ENCODE data around the gene TNNT2. TPM values are rescaled to one million over a fixed set of nuclear protein-coding genes. Genes with fewer than 3 reads are reported as not detected.

The TNNT2 gene
- total RNA-seq, 1 experiment from 2014 or later: 0.90 TPM

DNA sequence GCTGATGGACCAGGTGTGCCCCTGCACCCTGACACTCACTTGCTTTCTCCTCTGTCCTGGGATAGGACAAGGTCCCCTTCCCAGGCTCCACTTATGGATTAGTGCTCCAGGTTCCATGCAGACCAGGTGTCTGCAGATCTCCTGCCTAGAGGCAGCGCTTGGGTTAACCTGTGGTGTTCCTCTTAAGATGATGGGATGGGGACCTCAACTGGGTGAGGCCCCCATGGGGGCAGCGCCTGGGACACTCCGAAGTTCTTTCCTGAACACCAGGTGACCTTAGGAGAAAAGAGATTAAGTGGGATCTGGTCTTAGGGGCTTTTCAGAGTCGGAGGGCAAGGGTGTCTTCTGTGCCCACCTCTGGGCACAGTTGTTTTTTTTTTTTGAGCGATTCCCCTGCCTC, 21.2 kb downstream of the TNNT2 start:
- CTCF ChIA-PET: no interaction called here
- Histone ChIP-seq H3K36me3 (ENCODE audit: insufficient read depth, low read length, poor library complexity, severe bottlenecking) (no peaks in the 10 kb centered on the region), H3K4me3 (ENCODE audit: low read depth, low read length, poor library complexity, severe bottlenecking) (no peak overlapping the region), H3K4me1 (ENCODE audit: insufficient read depth, low read length, poor library complexity, severe bottlenecking) (peaks cover 16% of the 10 kb centered on the region), H3K27ac (ENCODE audit: low read depth, low read length, poor library complexity, severe bottlenecking) (no peak overlapping the region), H3K9me3 (ENCODE audit: low read depth, low read length, poor library complexity, severe bottlenecking) (no peaks in the 10 kb centered on the region), H3K27me3 (replicated peaks; ENCODE audit: insufficient read depth, low read depth, low read length, poor library complexity) (no peaks in the 10 kb centered on the region)
- intact Hi-C loops (cut with micrococcal nuclease; ENCODE audit: unreplicated experiment): no loop called here
- DNase-seq (ENCODE audit: low spot score): no peak
- no peak for TF ChIP-seq EZH2 (IDR thresholded peaks at IDR 0.05; ENCODE audit: borderline replicate concordance, low read depth, low read length, poor library complexity, severe bottlenecking)
- TF ChIP-seq, protein P1, sequence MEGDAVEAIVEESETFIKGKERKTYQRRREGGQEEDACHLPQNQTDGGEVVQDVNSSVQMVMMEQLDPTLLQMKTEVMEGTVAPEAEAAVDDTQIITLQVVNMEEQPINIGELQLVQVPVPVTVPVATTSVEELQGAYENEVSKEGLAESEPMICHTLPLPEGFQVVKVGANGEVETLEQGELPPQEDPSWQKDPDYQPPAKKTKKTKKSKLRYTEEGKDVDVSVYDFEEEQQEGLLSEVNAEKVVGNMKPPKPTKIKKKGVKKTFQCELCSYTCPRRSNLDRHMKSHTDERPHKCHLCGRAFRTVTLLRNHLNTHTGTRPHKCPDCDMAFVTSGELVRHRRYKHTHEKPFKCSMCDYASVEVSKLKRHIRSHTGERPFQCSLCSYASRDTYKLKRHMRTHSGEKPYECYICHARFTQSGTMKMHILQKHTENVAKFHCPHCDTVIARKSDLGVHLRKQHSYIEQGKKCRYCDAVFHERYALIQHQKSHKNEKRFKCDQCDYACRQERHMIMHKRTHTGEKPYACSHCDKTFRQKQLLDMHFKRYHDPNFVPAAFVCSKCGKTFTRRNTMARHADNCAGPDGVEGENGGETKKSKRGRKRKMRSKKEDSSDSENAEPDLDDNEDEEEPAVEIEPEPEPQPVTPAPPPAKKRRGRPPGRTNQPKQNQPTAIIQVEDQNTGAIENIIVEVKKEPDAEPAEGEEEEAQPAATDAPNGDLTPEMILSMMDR (conservative IDR thresholded peaks at IDR 0.05; ENCODE audit: low read depth, low read length): no peak
- BruUV-seq (replicated peaks): no TSS peak
- POLR2A ChIA-PET (ENCODE audit: low non-redundant PET): interaction anchor here (0.6 kb wide), 1 partner anchor 9 kb away, joined by 9 read pairs; no protein-coding TSS in a partner anchor

DNA sequence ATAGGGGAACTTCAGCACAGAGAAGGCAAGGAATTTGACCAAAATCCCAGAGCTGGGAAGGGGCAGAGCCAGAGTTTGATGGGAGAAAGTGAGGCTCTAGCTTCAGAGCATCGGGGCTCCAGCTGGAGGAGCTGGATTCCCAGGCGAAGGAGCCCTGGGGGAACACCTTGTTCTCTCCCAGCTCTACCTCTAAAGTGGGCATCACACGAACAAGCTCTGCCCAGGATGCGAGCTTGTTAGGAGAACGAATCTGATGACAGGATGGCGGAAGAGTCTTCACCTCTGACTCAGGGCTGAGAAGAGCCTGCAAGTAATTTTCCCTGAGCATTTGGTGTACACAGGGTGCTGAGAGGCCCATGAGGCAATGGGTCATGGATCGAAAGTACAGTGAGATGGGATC, 22.0 kb downstream of the TNNT2 start:
- BruUV-seq (replicated peaks): no TSS peak
- CTCF ChIA-PET: no interaction called here
- peaks cover 14% of the 10 kb centered on the region for H3K4me1 ChIP-seq (ENCODE audit: insufficient read depth, low read length, poor library complexity, severe bottlenecking)
- no peaks in the 10 kb centered on the region for H3K9me3 ChIP-seq (ENCODE audit: low read depth, low read length, poor library complexity, severe bottlenecking)
- H3K27ac ChIP-seq (ENCODE audit: low read depth, low read length, poor library complexity, severe bottlenecking): no peak overlapping the region
- H3K4me3 ChIP-seq (ENCODE audit: low read depth, low read length, poor library complexity, severe bottlenecking): no peak overlapping the region
- intact Hi-C loops (cut with micrococcal nuclease; ENCODE audit: unreplicated experiment): no loop called here
- no peak for DNase-seq (ENCODE audit: low spot score)
- POLR2A ChIA-PET (ENCODE audit: low non-redundant PET): interaction anchor here (0.6 kb wide), 1 partner anchor 8 kb away, joined by 9 read pairs; no protein-coding TSS in a partner anchor
- TF ChIP-seq, protein P1 (conservative IDR thresholded peaks at IDR 0.05; ENCODE audit: low read depth, low read length): no peak
- no peak for TF ChIP-seq EZH2 (IDR thresholded peaks at IDR 0.05; ENCODE audit: borderline replicate concordance, low read depth, low read length, poor library complexity, severe bottlenecking)
- no peaks in the 10 kb centered on the region for H3K36me3 ChIP-seq (ENCODE audit: insufficient read depth, low read length, poor library complexity, severe bottlenecking)
- no peaks in the 10 kb centered on the region for H3K27me3 ChIP-seq (replicated peaks; ENCODE audit: insufficient read depth, low read depth, low read length, poor library complexity)

DNA sequence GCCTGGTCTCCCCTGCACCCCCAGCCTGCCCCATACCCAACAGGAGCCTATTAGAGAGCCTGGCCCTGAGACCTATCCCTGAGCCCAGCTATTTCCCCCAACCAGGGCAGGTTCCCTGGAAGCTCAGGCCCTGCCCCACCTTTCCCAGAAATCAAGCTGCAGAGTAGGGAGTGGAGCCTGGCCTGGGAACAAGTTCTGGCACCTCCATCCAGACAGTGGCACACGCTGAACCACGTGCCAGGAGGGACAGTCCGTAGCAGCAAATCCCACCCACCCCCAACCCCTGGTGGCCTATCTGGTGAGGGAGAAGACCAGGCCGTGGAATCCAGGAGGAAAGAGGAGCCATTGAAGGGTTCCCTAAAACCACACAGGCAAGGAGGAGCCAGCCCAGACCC, 22.6 kb downstream of the TNNT2 start:
- no TSS peak for BruUV-seq (replicated peaks)

More for the DNA sequence above, 22.6 kb downstream of the TNNT2 start:
- no peaks in the 10 kb centered on the region for H3K9me3 ChIP-seq (ENCODE audit: low read depth, low read length, poor library complexity, severe bottlenecking)
- H3K4me1 ChIP-seq (ENCODE audit: insufficient read depth, low read length, poor library complexity, severe bottlenecking): peaks cover 12% of the 10 kb centered on the region
- H3K27ac ChIP-seq (ENCODE audit: low read depth, low read length, poor library complexity, severe bottlenecking): no peak overlapping the region
- no peaks in the 10 kb centered on the region for H3K27me3 ChIP-seq (replicated peaks; ENCODE audit: insufficient read depth, low read depth, low read length, poor library complexity)
- POLR2A ChIA-PET (ENCODE audit: low non-redundant PET): no interaction called here
- TF ChIP-seq, protein P1 (conservative IDR thresholded peaks at IDR 0.05; ENCODE audit: low read depth, low read length): no peak
- TF ChIP-seq EZH2 (IDR thresholded peaks at IDR 0.05; ENCODE audit: borderline replicate concordance, low read depth, low read length, poor library complexity, severe bottlenecking): no peak
- H3K4me3 ChIP-seq (ENCODE audit: low read depth, low read length, poor library complexity, severe bottlenecking): no peak overlapping the region
- H3K36me3 ChIP-seq (ENCODE audit: insufficient read depth, low read length, poor library complexity, severe bottlenecking): no peaks in the 10 kb centered on the region
- CTCF ChIA-PET: no interaction called here
- no peak for DNase-seq (ENCODE audit: low spot score)
- intact Hi-C loops (cut with micrococcal nuclease; ENCODE audit: unreplicated experiment): no loop called here

All from A673 (cell line).